Nephron (organoid): ENCODE measurements around the gene ZFP57.

ENCODE experiments used
- H3K27ac Mint-ChIP-seq, 3 experiments: 2 replicates each; pipeline ENCODE4 v1.8.0; 2020; ENCODE audit warnings: mixed read lengths in 3 of 3, mild to moderate bottlenecking in 2 of 3, moderate library complexity in 1 of 3
- H3K27me3 Mint-ChIP-seq: 2 replicates; pipeline ENCODE4 v1.8.0; 2021; ENCODE audit warnings: low read depth, mild to moderate bottlenecking, moderate library complexity, mixed read lengths
- H3K36me3 Mint-ChIP-seq: 2 replicates; pipeline ENCODE4 v1.8.0; 2020; ENCODE audit warnings: low read depth, mixed read lengths
- H3K4me1 Mint-ChIP-seq: 2 replicates; pipeline ENCODE4 v1.8.0; 2020; ENCODE audit warnings: mixed read lengths
- H3K4me3 Mint-ChIP-seq, 3 experiments: 2 replicates each; pipeline ENCODE4 v1.8.0; 2020; ENCODE audit warnings: mild to moderate bottlenecking in 3 of 3, mixed read lengths in 3 of 3, moderate library complexity in 2 of 3
- H3K9me3 Mint-ChIP-seq: 2 replicates; pipeline ENCODE4 v1.8.0; 2020; ENCODE audit warnings: mixed read lengths
- CTCF ChIP-seq, 3 experiments: fragments of 200-600 bp; sonication (generic); IDR thresholded peaks; one replicate each; pipeline ENCODE4 v1.5.0; 2021; ENCODE audit warnings: antibody characterized with exemption in 3 of 3; ENCODE audit not compliant: unreplicated experiment in 3 of 3

ZFP57 gene

GRCh38 chr6:29655658-29656057, 25.3 kb downstream of the ZFP57 start:
- no peak for TF ChIP-seq CTCF (IDR thresholded peaks at IDR 0.05; ENCODE audit: unreplicated experiment in 3 of 3)
- Mint-ChIP-seq H3K9me3 (no peaks in the 10 kb centered on the region), H3K4me1 (peaks cover 10% of the 10 kb centered on the region), H3K36me3 (no peaks in the 10 kb centered on the region), H3K27ac (no peak overlapping the region), H3K27me3 (peaks cover 27% of the 10 kb centered on the region), H3K4me3 (no peak overlapping the region)

DNA sequence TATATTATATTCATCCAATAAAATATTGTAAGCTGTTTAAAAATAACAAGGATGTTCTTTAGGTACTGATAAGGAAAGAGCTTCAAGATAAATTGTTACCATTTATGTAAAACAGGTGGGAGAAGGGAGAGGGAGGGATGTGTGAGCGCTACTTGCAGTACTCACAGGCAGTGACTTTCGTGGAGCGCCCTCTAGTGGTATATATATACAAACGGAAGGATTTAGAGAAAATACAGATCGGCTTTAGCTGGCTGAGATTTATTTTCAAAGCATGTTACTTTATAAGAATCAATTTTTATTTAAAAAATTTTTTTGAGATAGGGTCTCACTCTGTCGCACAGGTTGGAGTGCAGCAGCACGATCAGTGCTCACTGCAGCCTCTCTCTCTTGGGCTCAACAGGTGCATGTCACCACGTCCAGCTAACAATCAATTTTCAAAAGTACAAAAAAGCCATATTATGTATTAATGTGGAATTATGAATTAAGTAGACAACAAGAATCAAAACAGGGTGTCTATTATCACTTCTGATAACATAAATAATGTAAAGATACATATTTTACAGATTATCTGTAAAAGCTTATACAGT, 27.4 kb downstream of the ZFP57 start:
- Mint-ChIP-seq H3K4me1 (peaks cover 15% of the 10 kb centered on the region), H3K27me3 (peaks cover 19% of the 10 kb centered on the region)

GRCh38 chr6:29652198-29652584, 28.8 kb downstream of the ZFP57 start:
- Mint-ChIP-seq H3K27me3 (peaks cover 20% of the 10 kb centered on the region), H3K4me3 (no peak overlapping the region), H3K27ac (no peak overlapping the region), H3K36me3 (no peaks in the 10 kb centered on the region), H3K4me1 (peaks cover 15% of the 10 kb centered on the region), H3K9me3 (no peaks in the 10 kb centered on the region)
- TF ChIP-seq CTCF (IDR thresholded peaks at IDR 0.05; ENCODE audit: unreplicated experiment in 3 of 3): no peak

More for the DNA sequence above, 27.4 kb downstream of the ZFP57 start:
- H3K36me3 Mint-ChIP-seq: no peaks in the 10 kb centered on the region
- peak; percentile 76 to 83 (median 79) for TF ChIP-seq CTCF (IDR thresholded peaks at IDR 0.05; ENCODE audit: unreplicated experiment in 3 of 3)
- no peak overlapping the region for H3K27ac Mint-ChIP-seq
- no peaks in the 10 kb centered on the region for H3K9me3 Mint-ChIP-seq
- no peak overlapping the region for H3K4me3 Mint-ChIP-seq

- H3K9me3 Mint-ChIP-seq: no peaks in the 10 kb centered on the region
- H3K4me1 Mint-ChIP-seq: peaks cover 15% of the 10 kb centered on the region
- peaks cover 17% of the 10 kb centered on the region for H3K27me3 Mint-ChIP-seq
- H3K36me3 Mint-ChIP-seq: no peaks in the 10 kb centered on the region
- H3K4me3 Mint-ChIP-seq: peak overlapping the region in 2 of 3 experiments; percentile 56 to 68
- no peak overlapping the region for H3K27ac Mint-ChIP-seq
- TF ChIP-seq CTCF (IDR thresholded peaks at IDR 0.05; ENCODE audit: unreplicated experiment in 3 of 3): peak; percentile 54 to 60 (median 59)
Measured at GRCh38 chr6:29651413-29652197, 29.3 kb downstream of the ZFP57 start.

GRCh38 chr6:29649701-29650673, 31.0 kb downstream of the ZFP57 start:
- peak overlapping the region; percentile 81 to 87 (median 85) for H3K4me3 Mint-ChIP-seq

More at GRCh38 chr6:29649701-29650673, 31.0 kb downstream of the ZFP57 start:
- TF ChIP-seq CTCF (IDR thresholded peaks at IDR 0.05; ENCODE audit: unreplicated experiment in 3 of 3): peak; percentile 89 to 94 (median 90)
- Mint-ChIP-seq H3K9me3 (no peaks in the 10 kb centered on the region), H3K27me3 (peaks cover 13% of the 10 kb centered on the region), H3K27ac (peak overlapping the region; percentile 63 to 87 (median 86)), H3K36me3 (no peaks in the 10 kb centered on the region), H3K4me1 (peaks cover 10% of the 10 kb centered on the region)
